ENCODE data around the gene RHEX. TPM values are rescaled to one million over a fixed set of nuclear protein-coding genes. Genes with fewer than 3 reads are reported as not detected.
A peak's percentile ranks its signal among the peaks of the same experiment; 100 is the strongest.

RHEX gene
- polyA plus RNA-seq, 2 of the 4 experiments (the other 2 are of a cell fraction), result not detected

- DNase-seq (ENCODE audit: low read depth in 1 of 2, low spot score in 1 of 2), result no peak
- no peak for TF ChIP-seq EHMT2 (IDR thresholded peaks at IDR 0.05; ENCODE audit: low read depth)
- TF ChIP-seq JUN (IDR thresholded peaks at IDR 0.05), result no peak
- TF ChIP-seq CHD4 (IDR thresholded peaks at IDR 0.05; ENCODE audit: borderline replicate concordance), result no peak
- no peak for TF ChIP-seq MAFK (IDR thresholded peaks at IDR 0.05; ENCODE audit: partially characterized antibody)
- no peak for TF ChIP-seq NFE2L2 (conservative IDR thresholded peaks at IDR 0.05; ENCODE audit: low read length)
- no peak for TF ChIP-seq BCL3 (IDR thresholded peaks at IDR 0.05)
- no peak for TF ChIP-seq MAZ (IDR thresholded peaks at IDR 0.05; ENCODE audit: borderline replicate concordance, low read depth, low read length)
- no peak for TF ChIP-seq MYC (IDR thresholded peaks at IDR 0.05; ENCODE audit: borderline replicate concordance, low read length)
- no peak for TF ChIP-seq EHF (CRISPR knock-in tag; IDR thresholded peaks at IDR 0.05)
- TF ChIP-seq ATOH8 (CRISPR knock-in tag; IDR thresholded peaks at IDR 0.05; ENCODE audit: low read depth), result no peak
- TF ChIP-seq ZC3H11A (IDR thresholded peaks at IDR 0.05), result no peak
- no peak for TF ChIP-seq HOXB13 (CRISPR knock-in tag; IDR thresholded peaks at IDR 0.05; ENCODE audit: low read depth)
- TF ChIP-seq FOSB (CRISPR knock-in tag; IDR thresholded peaks at IDR 0.05), result no peak
- no peak for TF ChIP-seq E2F6 (IDR thresholded peaks at IDR 0.05; ENCODE audit: borderline replicate concordance, low read depth)
- TF ChIP-seq POLR2AphosphoS2 (conservative IDR thresholded peaks at IDR 0.05; ENCODE audit: low read length), result no peak
- POLR2A ChIA-PET, result no interaction called here
- H3K4me1 ChIP-seq, result peaks cover 4% of the 10 kb centered on the region; the same call in 2 of the 3 replicates
- ATAC-seq, result no peak
- H3K9me3 ChIP-seq, result peaks cover 3% of the 10 kb centered on the region; the same call in 1 of the 3 replicates
- no peak overlapping the region for H3K27ac ChIP-seq
- no peak overlapping the region for H3K4me3 ChIP-seq
- FAIRE-seq, result no peak
- H3K4me2 ChIP-seq, result no peak overlapping the region
- CTCF ChIA-PET, result interaction anchor here (1.5 to 21.8 kb wide), 3 partner anchors 9 to 197 kb away, joined by 6 to 325 read pairs (median 9); no protein-coding TSS in a partner anchor
- WGBS (ENCODE audit: missing lambda C conversion rate), result 67% methylated on average over 8 of the region's 8 CpGs
Measured at GRCh38 chr1:206115791-206116190, 62.8 kb downstream of the RHEX start.

GRCh38 chr1:206116191-206116872 is 63.4 kb downstream of the RHEX start:
- 88% methylated on average over 22 of the region's 25 CpGs for WGBS (ENCODE audit: missing lambda C conversion rate)
- FAIRE-seq, result no peak

GRCh38 chr1:206116873-206117150 is 63.8 kb downstream of the RHEX start:
- POLR2A ChIA-PET, result no interaction called here
- H3K4me2 ChIP-seq, result peak overlapping the region; percentile 99
- CTCF ChIA-PET, result interaction anchor here (0.8 kb wide), 1 partner anchor 15 kb away, joined by 3 read pairs; no protein-coding TSS in a partner anchor
- ATAC-seq (no peak), FAIRE-seq (no peak), DNase-seq (ENCODE audit: low read depth in 1 of 2, low spot score in 1 of 2) (no peak)
- peak overlapping the region; percentile 49; the same call in 1 of the 3 replicates for H3K4me3 ChIP-seq
- peaks cover 13% of the 10 kb centered on the region; the same call in 1 of the 3 replicates for H3K9me3 ChIP-seq
- H3K27ac ChIP-seq, result no peak overlapping the region
- whole genome bisulfite sequencing (ENCODE audit: missing lambda C conversion rate), result 52% methylated on average over 5 of the region's 5 CpGs
- no peak for TF ChIP-seq MAFK (IDR thresholded peaks at IDR 0.05; ENCODE audit: partially characterized antibody)
- no peak for TF ChIP-seq RNF2 (IDR thresholded peaks at IDR 0.05; ENCODE audit: borderline replicate concordance, low read depth)
- no peak for TF ChIP-seq HMGXB4 (CRISPR knock-in tag; IDR thresholded peaks at IDR 0.05; ENCODE audit: borderline replicate concordance)
- no peak for TF ChIP-seq ZNF302 (CRISPR knock-in tag; IDR thresholded peaks at IDR 0.05)
- no peak for TF ChIP-seq HDAC2 (IDR thresholded peaks at IDR 0.05)
- no peak for TF ChIP-seq GATA3 (IDR thresholded peaks at IDR 0.05; ENCODE audit: borderline replicate concordance)
- no peak for TF ChIP-seq HES2 (IDR thresholded peaks at IDR 0.05)
- TF ChIP-seq FOSB (CRISPR knock-in tag; IDR thresholded peaks at IDR 0.05), result no peak
- no peak for TF ChIP-seq MYC (IDR thresholded peaks at IDR 0.05; ENCODE audit: borderline replicate concordance, low read length)
- TF ChIP-seq BHLHE40 (IDR thresholded peaks at IDR 0.05; ENCODE audit: low read depth, low read length), result no peak
- H3K4me1 ChIP-seq, result peaks cover 4% of the 10 kb centered on the region; the same call in 2 of the 3 replicates

More at GRCh38 chr1:206116191-206116872, 63.4 kb downstream of the RHEX start:
- no peak; a peak in 1 of 6 replicates for ATAC-seq
- no peak for TF ChIP-seq JUN (IDR thresholded peaks at IDR 0.05)
- POLR2A ChIA-PET, result no interaction called here
- Histone ChIP-seq H3K4me3 (no peak overlapping the region), H3K4me2 (no peak overlapping the region; the same call in 2 of the 3 replicates), H3K4me1 (peaks cover 4% of the 10 kb centered on the region; the same call in 2 of the 3 replicates), H3K27ac (no peak overlapping the region), H3K9me3 (peaks cover 9% of the 10 kb centered on the region; the same call in 1 of the 3 replicates)
- DNase-seq (ENCODE audit: low read depth in 1 of 2, low spot score in 1 of 2), result no peak
- CTCF ChIA-PET, result interaction anchor here (1.5 to 21.8 kb wide), 3 partner anchors 10 to 197 kb away, joined by 6 to 325 read pairs (median 9); no protein-coding TSS in a partner anchor

Data from A549 (cell line).